ENCODE results near the gene POMP.
"Not testable (repeated sequence)": the region's sequence is repeated elsewhere in the genome, so short reads cannot be mapped to it uniquely, and the experiment has no call there.

POMP gene

DNA sequence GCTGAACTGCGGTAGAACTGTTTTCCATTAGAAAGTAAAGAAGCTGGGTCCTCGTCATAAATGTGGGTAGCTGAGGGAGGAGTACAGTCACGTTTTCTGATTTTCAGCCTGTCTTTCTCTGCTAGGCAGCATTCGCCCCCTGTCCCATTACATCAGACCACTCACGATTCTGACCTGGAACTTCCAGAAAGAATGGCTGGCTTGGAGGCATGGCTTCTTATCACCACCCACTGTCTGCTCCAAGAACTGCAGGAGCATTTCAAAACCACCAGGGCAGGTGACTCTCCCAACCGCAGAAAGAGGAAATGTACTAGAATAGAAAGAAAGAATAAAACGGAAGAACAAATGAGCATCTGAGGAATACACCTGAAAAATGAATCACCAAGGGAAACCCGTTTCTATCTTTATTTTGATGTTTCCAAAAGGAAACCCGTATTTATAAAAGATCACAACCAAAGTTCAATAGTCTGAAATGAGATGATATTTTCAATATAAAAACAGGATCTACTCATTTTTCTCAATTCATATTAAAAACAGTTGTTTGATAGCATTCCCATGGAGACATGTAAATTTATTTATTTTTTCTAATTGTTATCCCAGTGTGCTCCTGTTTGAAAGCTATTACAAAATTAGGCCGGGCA lies 22.1 kb upstream of the POMP start:
- DNase-seq (ENCODE audit: insufficient read length, low spot score) (no peak), FAIRE-seq (peak; percentile 94)

DNA sequence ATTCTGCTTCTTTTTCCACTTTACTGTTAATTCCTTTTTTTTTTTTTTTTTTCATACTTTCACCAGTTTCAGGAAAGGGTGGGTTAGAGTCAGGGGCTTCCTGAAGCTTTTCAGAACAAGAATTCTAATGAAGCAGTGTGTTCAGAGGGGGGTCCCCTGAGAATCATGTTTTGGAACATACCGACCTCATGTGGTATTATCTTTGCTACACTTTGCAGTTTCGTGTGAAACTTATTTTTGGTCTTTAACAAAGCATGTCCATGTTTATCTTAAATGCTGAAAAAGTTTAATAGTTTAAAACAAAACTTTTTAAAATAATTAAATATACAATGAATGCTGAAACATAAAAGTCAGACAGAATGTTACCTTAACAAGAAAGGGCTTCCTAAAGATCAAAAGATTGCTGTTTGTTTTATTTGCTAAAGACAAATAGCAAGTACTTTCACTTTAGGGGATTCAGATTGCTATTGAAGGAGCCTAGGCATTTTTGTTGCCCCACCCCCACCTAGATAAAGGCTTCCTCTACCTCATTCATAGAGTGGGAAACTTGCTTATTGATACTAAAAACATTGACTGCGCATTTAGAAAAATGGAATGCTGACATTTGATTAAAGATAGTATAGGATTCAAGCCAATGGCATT lies 21.1 kb upstream of the POMP start:
- peak; percentile 21 for FAIRE-seq
- no peak for DNase-seq (ENCODE audit: insufficient read length, low spot score)

DNA sequence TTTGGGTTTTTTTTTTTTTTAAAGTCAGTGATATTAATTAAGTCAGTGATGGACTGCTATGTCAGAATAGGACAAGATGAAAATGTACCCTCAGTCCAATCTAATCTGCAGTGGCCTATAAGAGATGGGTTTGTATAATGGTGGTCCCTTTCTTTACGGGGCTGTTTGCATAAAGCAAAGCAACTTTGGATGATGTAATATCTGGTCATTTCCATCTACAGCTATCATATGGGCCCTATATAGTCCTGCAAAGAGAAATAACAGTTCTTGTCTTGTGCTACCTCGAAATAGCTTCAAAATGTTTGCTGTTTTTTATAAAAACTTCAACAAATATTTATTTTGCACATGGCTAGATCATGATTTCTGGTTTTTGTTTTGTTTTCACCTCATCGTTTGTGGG lies 20.2 kb upstream of the POMP start:
- DNase-seq (ENCODE audit: insufficient read length, low spot score) (no peak), FAIRE-seq (peak; percentile 66)

DNA sequence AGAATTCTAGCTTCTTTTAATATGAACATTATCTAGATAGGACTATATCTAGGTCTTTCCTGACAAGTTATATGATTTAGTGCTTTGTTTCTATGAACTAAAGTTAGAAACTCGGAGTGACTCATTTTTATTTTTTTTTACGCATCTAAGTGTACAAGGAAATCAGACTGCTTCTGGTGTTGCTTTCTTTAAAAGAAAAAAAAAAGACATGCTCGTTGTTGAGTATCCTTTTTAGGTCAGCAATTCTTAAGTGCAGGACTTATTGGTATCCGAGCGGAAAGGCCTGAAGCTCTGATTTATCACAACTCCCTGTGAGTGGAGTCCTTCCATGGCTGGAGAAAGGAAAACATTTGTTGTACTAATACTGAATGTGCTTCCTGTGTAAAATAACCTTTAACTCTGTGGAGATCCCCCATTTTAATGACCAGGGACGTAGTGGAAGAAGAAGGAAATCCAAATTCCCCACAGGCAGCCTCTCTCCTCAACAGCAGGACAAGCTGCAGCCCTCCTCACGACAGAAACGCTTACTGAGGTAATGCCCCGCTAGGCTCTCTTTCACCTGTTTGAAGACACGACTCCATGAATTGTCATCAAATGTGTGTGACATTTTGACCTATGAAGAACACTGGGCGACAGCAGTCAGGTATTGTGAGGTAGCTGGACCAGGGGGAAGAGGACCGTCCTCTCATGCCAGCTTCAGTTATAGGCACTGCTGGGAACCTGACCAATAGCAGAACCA lies 17.9 kb upstream of the POMP start:
- DNase-seq (ENCODE audit: insufficient read length, low spot score) (no peak), FAIRE-seq (no peak)

DNA sequence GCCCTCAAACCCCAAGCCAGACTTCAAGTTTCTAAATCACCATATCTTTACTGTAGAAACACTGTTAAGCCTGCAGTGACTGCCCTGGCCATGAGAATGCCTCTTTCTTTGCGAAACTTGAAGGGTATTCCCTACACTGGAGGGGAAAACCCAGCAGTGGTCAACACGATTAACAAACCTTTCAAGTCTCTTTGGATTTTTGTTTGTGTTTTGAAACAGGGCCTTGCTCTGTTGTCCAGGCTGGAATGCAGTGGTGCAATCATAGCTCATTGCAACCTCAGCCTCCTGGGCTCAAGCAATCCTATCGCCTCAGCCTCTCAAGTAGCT lies 17.4 kb upstream of the POMP start:
- DNase-seq (ENCODE audit: insufficient read length, low spot score) (no peak), FAIRE-seq (peak; percentile 88)

DNA sequence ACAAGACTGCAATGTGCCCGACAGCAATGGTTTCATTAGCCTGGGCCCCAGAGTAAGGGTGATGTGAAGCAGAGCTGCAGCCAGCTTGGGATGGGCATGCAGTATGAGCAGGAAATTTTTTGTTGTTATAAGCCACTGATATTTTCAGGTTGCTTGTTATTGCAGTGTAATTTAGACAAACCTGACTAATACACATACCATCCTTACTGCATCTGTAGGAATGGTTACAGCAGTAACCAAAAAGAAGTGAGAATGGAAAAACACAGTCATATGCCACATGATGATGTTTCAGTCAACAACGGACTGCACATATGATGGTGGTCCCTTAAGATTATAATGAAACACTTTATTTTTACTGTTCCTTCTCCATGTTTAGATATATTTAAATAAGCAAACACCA lies 8.6 kb upstream of the POMP start:
- FAIRE-seq (no peak), DNase-seq (ENCODE audit: insufficient read length, low spot score) (no peak)

DNA sequence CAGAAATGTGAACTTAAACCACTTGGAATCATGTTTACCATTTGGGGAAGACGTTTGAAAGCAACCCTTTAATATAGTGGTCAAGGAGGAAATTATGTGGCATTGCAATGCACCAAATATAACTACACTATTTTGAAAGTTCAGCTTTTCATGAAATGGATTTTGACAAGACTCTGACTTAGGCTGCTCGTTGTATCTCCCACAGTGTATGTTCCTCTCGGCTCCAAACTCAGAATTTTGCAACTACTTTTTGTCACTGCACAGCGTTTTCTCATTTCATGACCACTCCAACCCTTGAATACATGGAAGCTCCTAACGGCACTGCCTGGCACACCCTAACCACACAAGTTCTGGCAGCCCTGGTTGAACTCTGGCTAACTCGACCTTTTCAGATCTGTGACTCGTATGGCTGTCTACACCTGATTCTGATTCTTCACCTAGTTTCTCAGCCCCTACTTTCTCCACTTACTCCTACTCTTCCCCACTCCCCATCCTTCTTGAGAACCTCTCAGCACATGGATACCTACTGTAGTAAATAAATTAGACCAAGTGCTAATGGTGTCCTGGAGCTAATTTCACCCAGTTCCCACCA lies 7.0 kb upstream of the POMP start:
- DNase-seq (ENCODE audit: insufficient read length, low spot score) (no peak), FAIRE-seq (no peak)

DNA sequence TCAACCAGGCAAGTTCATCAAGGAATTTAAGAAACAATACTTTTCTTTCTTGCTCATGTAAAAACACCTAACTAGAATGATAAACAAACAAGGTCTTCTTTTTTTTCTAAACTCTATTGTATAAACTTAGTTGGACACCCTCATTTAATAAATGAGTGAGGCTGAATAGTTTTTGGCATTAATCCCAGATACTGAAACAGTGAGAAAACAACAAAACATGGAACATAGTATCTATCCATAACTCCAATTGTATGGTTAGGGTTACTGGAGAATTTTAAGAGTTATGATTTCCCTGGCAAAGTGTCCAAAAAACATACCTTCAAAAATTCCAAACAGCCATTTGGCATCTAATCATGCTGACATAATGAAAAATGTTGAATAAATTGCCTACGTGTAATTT lies 5.8 kb upstream of the POMP start:
- no peak for DNase-seq (ENCODE audit: insufficient read length, low spot score)

DNA sequence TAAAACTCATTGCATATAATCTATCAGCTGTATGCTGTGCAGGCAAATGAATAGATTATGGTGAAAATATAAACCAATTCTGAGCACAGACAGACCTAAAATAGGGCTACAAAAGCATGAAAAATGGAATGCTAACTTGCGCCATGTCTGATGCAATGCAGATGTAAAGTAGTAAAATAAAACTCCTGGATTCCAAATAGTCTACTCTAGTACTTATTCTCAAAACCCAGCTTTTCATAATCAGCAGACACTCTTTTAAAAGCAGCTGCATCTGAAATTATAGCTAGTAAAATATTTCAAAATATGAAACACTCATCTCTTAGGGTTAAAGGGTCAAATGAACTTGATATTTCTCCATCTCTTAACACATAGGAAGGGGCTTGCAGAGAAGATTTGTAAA lies 4.7 kb upstream of the POMP start:
- DNase-seq (ENCODE audit: insufficient read length, low spot score) (no peak), FAIRE-seq (no peak)

More for the DNA sequence above, 5.8 kb upstream of the POMP start:
- no peak for FAIRE-seq

DNA sequence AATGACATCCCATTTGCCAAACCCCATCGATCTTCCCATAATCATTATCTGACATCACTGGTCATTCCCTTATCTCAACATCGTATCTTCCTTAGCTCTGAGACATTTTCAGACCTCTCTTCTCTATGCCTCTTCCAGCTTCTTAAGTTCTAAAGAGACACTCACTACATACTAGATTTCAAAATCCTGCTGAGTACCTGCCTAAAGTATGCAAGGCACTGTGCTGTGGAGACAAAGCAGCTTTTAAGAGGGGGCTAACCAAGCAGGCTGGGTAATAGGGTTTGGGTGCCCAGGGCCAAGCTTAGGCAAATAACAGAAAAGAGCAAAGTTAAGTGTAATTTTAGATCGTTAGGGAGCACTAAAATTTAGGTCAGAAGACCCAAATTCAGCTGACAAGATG lies 3.4 kb upstream of the POMP start:
- no peak for DNase-seq (ENCODE audit: insufficient read length, low spot score)

DNA sequence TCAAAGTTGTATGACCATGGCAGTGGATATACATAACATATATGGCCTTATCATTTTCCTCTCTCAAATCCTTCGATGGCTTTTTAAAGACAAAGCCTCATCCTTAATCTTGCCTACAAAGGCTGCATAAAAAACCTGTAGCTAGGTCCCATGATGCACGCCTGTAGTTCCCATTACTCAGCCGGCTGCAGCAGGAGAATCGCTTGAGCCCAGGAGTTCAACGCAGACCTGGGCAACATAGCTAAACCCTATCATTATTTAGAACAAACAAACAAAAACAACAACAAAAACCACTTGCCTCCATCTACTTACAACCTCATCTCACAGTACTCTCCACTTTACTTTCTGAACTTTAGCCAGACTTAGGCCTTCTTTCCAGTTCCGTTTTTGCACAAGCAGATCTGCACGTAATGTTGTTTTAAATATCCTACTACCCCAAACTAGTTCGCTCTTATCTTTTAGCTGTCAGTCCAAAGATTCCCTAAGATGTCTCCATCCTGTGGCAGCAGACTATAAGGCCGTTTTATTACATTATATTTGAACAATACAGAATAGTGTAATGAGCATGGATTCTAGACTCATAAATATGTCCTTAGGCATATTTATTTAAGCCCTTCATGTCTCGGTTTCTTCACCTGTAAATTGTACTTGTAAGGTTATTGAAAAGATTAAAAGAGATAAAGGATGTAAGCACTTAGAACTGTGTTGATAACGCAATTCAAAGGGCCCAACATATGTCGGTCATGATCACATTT lies 969 bp upstream of the POMP start:
- FAIRE-seq (no peak), DNase-seq (ENCODE audit: insufficient read length, low spot score) (no peak)

More for the DNA sequence above, 3.4 kb upstream of the POMP start:
- FAIRE-seq: no peak

DNA sequence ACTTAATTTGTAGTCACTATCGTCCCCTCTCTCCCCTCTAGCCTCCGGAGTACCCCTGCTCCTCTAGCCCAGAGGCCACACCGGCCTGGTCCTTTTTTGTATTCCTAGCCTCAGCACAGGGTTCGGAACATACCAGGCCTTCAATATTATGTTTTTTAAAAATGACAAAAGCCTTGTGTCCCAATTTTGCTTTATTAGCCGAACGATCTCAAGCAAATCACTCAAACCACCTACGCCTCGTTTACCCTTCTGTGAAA lies 463 bp upstream of the POMP start:
- DNase-seq (ENCODE audit: insufficient read length, low spot score) (no peak), FAIRE-seq (no peak)

DNA sequence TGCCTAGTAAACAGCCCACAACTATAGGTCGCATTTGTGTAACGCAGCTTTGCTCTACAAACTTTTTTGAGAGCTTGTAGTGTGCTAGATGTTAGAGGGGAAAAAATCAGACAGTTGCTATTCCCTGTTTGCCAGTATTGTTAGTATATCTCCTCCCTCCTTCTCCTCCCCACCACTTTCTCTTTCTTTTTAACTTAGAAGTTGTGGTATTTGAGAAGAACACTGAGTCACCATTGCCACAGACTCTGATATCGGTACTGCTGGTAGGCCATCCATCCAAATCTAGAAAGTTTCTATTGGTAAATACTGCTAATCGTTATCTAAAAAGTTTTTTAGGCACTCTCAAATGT lies 666 bp downstream of the POMP start:
- DNase-seq (ENCODE audit: insufficient read length, low spot score) (peak; percentile 9), FAIRE-seq (peak; percentile 82)

DNA sequence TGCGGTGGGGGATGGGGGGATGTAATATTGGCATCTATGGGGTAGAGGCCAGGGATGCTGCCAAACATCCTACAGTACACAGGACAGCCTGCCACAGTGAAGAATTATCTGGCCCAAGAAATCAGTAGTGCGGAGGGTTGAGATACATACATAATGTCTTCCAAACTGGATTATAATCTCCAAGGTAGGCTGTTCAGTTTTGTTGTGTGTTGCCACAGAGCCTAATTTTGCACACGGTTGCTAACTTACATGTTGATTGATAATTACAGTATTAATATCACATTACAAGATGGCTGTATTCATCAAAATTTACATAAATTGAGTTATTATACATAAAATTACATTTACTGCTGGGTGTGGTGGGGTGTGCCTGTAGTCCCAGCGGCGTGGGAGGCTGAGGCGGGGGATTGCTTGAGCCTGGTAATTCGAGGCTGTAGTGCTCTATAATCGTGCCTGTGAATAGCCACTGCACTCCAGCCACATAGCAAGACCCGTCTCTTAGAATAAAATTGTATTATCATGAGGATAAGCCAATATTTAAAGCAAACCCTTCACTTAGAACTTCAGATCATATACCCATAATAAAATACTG lies 8.1 kb downstream of the POMP start:
- FAIRE-seq (no peak), DNase-seq (ENCODE audit: insufficient read length, low spot score) (no peak)

DNA sequence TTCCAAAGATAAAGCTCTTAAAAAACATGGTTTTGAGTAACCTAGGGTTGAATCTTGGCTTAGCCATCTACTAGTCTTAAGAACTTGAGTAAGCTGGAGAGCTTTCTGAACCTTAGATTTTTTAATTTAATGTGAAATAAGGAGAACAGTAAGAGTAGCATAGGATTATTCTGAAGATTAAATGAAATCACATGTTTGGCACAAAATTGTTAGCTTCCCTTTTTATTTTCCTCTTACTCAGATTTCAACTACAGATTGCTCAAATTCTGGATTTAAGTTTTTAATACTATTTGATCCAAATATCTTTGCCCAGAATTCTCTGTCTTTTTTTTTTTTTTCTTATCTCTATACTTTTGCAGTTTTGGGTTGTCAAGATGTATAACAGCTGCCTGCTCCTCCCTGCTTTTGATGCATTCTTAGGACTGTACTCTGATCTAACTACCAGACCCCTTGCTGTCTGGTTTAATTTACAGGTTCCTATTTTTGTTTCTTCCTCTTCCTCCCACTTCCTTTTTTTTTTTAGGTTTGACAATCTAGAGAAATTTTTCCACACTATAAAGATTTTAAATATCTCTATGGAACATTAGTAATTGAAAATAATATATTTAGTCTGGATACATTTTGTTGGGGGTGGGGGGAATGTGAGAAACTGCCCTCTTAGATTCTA lies 12.3 kb downstream of the POMP start:
- DNase-seq (ENCODE audit: insufficient read length, low spot score) (no peak), FAIRE-seq (no peak)

DNA sequence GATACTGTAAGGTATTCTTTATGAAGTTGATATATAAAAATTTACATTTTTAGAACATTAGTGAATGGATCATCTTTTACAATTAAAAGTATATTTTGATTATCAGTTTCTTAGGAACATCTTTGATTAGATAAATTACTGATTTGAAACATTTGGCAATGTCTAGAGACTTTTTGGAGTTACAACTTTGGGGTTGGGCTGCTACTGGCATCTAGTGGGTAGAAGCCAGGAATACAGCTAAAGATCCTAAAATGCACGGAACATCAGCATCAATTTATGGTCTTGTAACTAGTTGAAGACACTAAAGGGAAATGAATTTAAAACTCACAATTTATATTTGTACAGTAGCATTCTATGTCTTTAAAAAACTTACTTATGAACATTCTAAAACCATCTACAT lies 19.9 kb downstream of the POMP start:
- FAIRE-seq: peak; percentile 11
- DNase-seq (ENCODE audit: insufficient read length, low spot score): no peak

DNA sequence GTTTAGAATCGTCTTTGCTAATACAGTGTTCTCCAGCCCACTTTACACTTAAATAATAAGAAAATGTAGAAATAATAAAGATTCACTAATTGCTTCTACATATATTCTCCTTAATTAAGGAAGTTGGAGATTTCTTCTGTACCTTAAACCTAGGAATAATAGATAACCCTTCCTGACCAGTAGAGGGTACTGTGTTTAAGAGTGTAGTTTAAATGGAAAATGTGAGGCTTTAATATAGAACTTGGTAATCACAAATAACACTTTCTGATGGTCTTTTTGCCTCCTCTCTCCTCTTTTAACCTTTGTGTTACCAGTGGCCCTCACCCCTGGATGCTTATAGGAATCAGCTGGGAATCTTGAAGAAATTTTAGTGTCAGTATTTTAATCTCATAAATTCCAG lies 20.7 kb downstream of the POMP start:
- peak; percentile 60 for FAIRE-seq

DNA sequence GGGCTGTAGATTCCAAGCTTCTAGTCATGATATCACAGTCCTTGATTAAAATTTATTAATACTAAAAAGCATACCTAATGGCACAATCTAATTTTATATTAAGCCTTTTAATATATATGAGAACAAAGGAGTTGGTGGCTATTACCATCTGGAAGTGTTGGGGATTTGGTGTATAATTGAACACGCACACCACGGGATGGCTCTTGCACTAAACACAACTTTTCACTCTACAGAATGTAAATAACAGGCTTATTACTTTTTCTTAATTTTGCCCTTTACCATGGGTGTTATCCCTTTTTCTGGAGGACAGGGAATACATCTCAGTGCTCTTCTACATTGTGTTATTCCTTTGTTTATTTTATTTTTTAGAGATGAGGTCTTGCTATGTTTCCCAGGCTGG lies 21.6 kb downstream of the POMP start:
- FAIRE-seq (peak; percentile 48), DNase-seq (ENCODE audit: insufficient read length, low spot score) (no peak)

More for the DNA sequence above, 20.7 kb downstream of the POMP start:
- DNase-seq (ENCODE audit: insufficient read length, low spot score): no peak

DNA sequence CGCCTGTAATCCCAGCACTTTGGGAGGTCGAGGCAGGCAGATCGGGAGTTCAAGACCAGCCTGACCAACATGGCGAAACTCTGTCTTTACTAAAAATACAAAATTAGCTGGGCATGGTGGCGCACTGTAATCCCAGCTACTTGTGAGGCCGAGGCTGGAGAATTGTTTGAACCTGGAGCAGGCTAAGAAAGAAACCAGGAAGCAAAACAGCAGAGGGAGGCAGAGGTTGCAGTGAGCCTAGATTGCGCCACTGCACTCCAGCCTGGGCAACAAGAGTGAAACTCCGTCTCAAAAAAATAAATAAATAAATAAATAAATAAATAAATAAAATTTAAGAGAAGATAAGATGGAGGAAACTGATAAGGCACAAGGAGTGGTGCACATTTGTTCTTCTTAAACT lies 24.2 kb downstream of the POMP start:
- not testable (repeated sequence) for DNase-seq (ENCODE audit: insufficient read length, low spot score); FAIRE-seq

DNA sequence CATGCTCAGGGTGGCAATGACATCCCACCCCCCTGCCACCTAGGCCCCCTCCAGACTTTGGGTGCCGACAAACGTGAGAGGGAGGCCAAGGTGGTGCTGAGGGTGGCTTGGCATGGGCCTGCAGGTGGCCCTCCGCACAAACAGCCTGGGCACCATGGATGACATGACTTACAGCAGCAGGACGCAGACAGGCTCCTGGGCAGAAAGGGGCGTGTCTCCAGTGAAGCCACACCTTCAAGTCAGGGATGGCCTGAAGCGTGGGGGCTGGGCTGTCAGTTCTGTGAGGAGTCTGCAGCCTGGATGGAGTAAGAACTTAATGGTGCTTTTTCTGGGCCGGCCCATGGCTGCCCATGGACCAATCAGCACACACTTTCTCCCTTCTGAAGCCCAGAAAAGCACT lies 25.3 kb downstream of the POMP start:
- no peak for FAIRE-seq
- DNase-seq (ENCODE audit: insufficient read length, low spot score): no peak

DNA sequence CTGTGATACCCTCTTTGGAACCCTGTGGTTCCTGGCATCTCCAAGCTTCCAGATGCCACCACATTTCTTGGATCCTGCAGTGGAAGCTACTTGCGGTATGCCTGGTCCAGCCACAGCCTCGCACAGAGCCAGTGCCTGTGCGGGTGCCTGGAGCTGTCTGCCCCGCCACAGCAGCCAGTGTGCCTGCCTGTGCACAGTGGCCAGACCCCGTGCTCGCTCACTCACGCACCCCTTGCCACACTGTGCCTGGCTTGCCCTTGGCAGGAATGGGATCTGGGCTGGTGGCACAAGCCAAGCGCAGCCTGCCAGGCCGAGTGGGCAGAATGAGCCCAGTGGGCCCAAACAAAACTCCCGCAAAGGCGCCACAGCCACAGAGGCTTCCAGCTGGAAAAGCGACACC lies 26.2 kb downstream of the POMP start:
- FAIRE-seq: no peak
- DNase-seq (ENCODE audit: insufficient read length, low spot score): no peak

Data from GM19239 (cell line).